GM19035 (cell line): Measurements from ENCODE around the gene FAF1.

Experiments
- ATAC-seq: cut with Tn5 transposase; IDR thresholded peaks from one replicate; pipeline ENCODE4 v1.9.1; 2021; ENCODE audit not compliant: unreplicated experiment

The FAF1 gene

GRCh38 chr1:50521703-50522102, 438.4 kb downstream of the FAF1 start:
- ATAC-seq, result no peak

GRCh38 chr1:50517488-50517887, 442.6 kb downstream of the FAF1 start:
- ATAC-seq, result no peak

- ATAC-seq, result no peak
Observed at GRCh38 chr1:50516056-50516455, 444.0 kb downstream of the FAF1 start.

- ATAC-seq, result no peak
Observed at GRCh38 chr1:50508040-50508586, 452.0 kb downstream of the FAF1 start.

GRCh38 chr1:50505427-50505826, 454.6 kb downstream of the FAF1 start:
- ATAC-seq, result no peak

GRCh38 chr1:50503515-50503914, 456.6 kb downstream of the FAF1 start:
- no peak for ATAC-seq

- ATAC-seq, result no peak
Observed at GRCh38 chr1:50502147-50502546, 457.9 kb downstream of the FAF1 start.

GRCh38 chr1:50497007-50497406, 463.1 kb downstream of the FAF1 start:
- ATAC-seq, result no peak

- ATAC-seq, result no peak
Observed at GRCh38 chr1:50493710-50494109, 466.4 kb downstream of the FAF1 start.

GRCh38 chr1:50492142-50492541, 467.9 kb downstream of the FAF1 start:
- no peak for ATAC-seq

- ATAC-seq, result no peak
Observed at GRCh38 chr1:50491142-50491541, 468.9 kb downstream of the FAF1 start.

GRCh38 chr1:50490640-50491039, 469.4 kb downstream of the FAF1 start:
- ATAC-seq, result no peak

GRCh38 chr1:50488876-50489275, 471.2 kb downstream of the FAF1 start:
- ATAC-seq, result no peak

- no peak for ATAC-seq
Observed at GRCh38 chr1:50488356-50488755, 471.7 kb downstream of the FAF1 start.

- no peak for ATAC-seq
Observed at GRCh38 chr1:50487725-50488124, 472.3 kb downstream of the FAF1 start.

GRCh38 chr1:50481142-50481736, 478.8 kb downstream of the FAF1 start:
- no peak for ATAC-seq

- peak; percentile 68 for ATAC-seq
Observed at GRCh38 chr1:50476800-50477199, 483.3 kb downstream of the FAF1 start.

- no peak for ATAC-seq
Observed at GRCh38 chr1:50474859-50475809, 484.9 kb downstream of the FAF1 start.

GRCh38 chr1:50473513-50473912, 486.6 kb downstream of the FAF1 start:
- ATAC-seq, result no peak

- ATAC-seq, result no peak
Observed at GRCh38 chr1:50471967-50472366, 488.1 kb downstream of the FAF1 start.

GRCh38 chr1:50462964-50463363, 497.1 kb downstream of the FAF1 start:
- no peak for ATAC-seq

GRCh38 chr1:50458507-50458906, 501.6 kb downstream of the FAF1 start:
- no peak for ATAC-seq
